Mesenteric fat pad (tissue), 1 donor: Measurements from ENCODE around the gene ANKRD11. TPM values are rescaled to one million over a fixed set of nuclear protein-coding genes. Genes with fewer than 3 reads are reported as not detected.
"Not testable (repeated sequence)": the region's sequence is repeated elsewhere in the genome, so short reads cannot be mapped to it uniquely, and the experiment has no call there.

Experiments
- DNase-seq: peaks from one replicate; pipeline ENCODE4 v3.0.0-alpha.2; 2020; ENCODE audit warnings: low spot score
- total RNA-seq: library from RNA; stranded (reverse); fragmentation: NEBNext Ultra II Directional; extraction: Animal tissue kit (Norgen Biotek cat#: 25700); gene quantifications from one replicate; pipeline ENCODE4 v1.2.1, GENCODE V29; 2021
- donor health status: DM: yes; HTN: yes; CAD: no.

Gene ANKRD11
- total RNA-seq, 1 donor from 2014 or later = 120 TPM

GRCh38 chr16:89248196-89248982, 242.0 kb downstream of the ANKRD11 start:
- DNase-seq = no peak

- DNase-seq = not testable (repeated sequence)
Measured at GRCh38 chr16:89247734-89248075, 242.7 kb downstream of the ANKRD11 start.

- DNase-seq = peak; percentile 98
Measured at GRCh38 chr16:89246903-89247733, 243.2 kb downstream of the ANKRD11 start.

DNA sequence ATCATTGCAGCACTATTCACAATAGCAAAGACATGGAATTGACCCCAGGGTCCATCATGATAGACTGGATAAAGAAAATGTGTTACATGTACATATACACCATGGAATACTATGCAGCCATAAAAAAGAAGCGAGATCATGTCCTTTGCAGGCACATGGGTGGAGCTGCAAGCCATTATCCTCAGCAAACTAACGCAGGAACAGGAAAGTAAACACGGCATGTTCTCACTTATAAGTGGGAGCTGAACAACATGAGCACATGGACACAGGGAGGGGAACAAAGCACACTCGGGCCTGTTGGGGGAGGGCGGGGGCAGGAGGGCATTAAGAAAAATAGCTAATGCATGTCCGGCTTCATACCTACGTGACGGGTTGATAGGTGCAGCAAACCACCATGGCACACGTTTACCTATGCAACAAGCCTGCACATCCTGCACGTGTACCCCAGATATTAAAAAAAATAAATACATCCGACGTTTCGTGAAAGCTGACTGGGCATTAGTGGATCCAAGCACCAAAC, 243.9 kb downstream of the ANKRD11 start:
- no peak for DNase-seq

GRCh38 chr16:89244754-89245153, 245.6 kb downstream of the ANKRD11 start:
- DNase-seq = no peak

DNA sequence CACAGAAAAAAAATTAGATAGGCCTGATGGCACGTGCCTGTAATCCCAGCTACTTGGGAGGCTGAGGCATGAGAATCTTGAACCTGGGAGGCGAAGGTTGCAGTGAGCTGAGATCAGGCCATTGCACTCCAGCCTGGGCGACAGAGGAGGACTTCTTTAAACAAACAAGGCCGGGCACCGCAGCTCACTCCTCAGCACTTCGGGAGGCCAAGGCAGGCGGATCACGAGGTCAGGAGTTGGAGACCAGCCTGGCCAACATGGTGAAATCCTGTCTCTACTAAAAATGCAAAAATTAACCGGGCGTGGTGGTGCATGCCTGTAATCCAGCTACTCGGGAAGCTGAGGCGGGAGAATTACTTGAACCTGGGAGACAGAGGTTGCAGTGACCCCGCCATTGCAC, 246.1 kb downstream of the ANKRD11 start:
- DNase-seq = not testable (repeated sequence)

DNA sequence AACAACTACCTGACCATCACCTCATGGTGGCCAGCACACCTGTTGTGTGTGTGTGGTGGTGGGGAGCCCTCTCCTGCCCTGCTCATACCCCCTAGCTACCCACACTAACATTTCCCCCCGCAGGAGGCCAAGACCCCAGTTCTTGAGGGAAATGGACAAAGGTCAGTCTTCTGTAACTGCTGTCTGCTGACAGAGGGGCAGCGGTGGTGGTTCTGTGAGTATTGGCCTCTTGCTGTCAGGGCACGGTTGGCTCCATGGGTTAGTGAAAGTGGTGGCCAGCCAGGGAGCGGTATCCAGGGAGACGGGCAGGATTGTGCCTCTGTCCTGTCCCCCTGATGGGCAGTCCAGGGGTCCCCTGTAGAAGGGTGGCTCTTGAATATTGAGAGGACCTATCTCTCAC, 246.7 kb downstream of the ANKRD11 start:
- DNase-seq = no peak

- DNase-seq = no peak
Measured at GRCh38 chr16:89242795-89243200, 247.6 kb downstream of the ANKRD11 start.

- no peak for DNase-seq
Measured at GRCh38 chr16:89241187-89242007, 249.0 kb downstream of the ANKRD11 start.

- DNase-seq = no peak
Measured at GRCh38 chr16:89237733-89238132, 252.6 kb downstream of the ANKRD11 start.

- DNase-seq = no peak
Measured at GRCh38 chr16:89233678-89234490, 256.5 kb downstream of the ANKRD11 start.

DNA sequence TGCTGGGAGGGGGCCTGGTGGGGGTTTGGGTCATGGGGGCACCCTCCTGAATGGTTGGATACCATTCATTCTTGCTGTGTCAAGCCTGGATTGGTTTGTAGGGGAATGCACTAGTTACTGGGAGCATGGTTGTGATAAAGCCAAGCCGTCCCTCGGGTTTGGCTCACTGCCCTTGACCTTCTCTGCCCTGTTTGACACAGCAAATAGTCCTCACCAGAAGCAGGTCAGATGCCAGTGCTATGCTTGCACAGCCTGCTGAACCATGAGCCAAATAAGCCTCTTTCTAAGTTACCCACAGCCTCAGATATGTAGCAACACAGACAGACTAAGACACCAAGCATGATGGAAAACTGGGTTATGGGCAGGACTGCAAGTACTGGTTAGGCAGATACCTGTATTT, 258.3 kb downstream of the ANKRD11 start:
- DNase-seq = no peak

DNA sequence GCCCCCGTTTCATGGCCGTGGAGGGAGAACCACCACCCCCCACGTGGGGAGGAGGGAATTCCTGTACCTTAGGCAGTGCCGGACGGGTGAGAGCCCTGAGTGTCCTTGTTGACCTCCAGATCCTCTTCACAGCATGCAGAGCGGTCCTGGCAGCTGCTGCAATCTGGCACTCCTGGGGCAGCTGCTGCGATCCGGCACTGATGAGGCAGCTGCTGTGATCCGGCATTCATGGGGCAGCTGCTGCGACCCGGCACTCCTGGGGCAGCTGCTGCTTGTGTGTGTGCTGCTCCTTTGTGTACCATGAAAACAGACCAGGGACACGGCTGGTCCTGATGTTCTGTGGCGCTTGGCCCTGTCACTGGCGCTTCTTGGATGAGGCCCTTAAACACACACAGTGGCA, 260.1 kb downstream of the ANKRD11 start:
- DNase-seq = no peak

DNA sequence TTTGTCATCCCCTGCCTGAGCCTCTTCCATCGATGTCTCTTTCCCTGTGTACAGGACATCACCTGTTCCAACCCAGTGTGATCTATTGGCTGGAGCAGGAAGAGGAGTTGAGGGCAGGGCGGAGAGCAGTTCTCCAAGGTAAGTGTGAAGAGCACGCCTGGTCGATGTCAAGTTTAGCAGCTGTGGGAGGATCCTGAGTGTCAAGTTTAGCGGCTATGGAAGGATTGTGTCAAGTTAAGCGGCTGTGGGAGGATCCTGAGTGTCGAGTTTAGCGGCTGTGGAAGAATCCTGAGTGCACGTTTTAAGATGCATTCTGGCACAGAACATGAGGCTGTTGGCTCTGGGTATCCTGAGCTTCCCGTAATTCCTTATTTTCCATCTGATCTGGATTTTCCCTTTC, 265.7 kb downstream of the ANKRD11 start:
- no peak for DNase-seq

DNA sequence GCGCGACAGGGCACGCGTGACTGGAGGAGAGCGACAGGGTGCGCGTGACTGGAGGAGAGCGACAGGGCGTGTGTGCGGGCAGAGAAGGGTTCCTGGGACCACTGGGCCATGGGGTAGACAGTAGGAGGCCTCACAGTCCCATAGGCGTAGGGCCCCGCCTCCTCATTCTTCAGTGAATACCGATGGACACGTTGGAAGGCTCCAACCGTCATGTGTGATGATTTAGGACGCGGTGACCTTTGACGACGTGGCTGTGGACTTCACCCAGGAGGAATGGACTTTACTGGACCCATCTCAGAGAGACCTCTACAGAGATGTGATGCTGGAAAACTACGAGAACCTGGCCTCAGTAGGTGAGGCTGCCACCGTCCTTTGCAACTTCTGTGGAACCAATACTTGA, 267.4 kb downstream of the ANKRD11 start:
- DNase-seq = no peak

- DNase-seq = no peak
Measured at GRCh38 chr16:89221604-89222003, 268.8 kb downstream of the ANKRD11 start.

- DNase-seq = no peak
Measured at GRCh38 chr16:89219365-89219764, 271.0 kb downstream of the ANKRD11 start.
